Fibroblast of pulmonary artery (primary cell): ENCODE results near the gene GP1BB.

Experiments used
- DNase-seq: peaks from one replicate; pipeline ENCODE4 v3.0.0-alpha.2; 2010; ENCODE audit warnings: low read depth
- H3K4me3 ChIP-seq: replicated peaks from 2 replicates; pipeline ENCODE4 v1.5.1; 2011; ENCODE audit warnings: low read depth, mild to moderate bottlenecking, control low read depth, low read length, moderate library complexity
- TF ChIP-seq, protein P1 (sequence below): IDR thresholded peaks from 2 replicates; pipeline ENCODE4 v1.5.1; 2011; ENCODE audit warnings: mild to moderate bottlenecking, control low read depth, low read length, inconsistent platforms; ENCODE audit errors: missing control alignments

Gene GP1BB

DNA sequence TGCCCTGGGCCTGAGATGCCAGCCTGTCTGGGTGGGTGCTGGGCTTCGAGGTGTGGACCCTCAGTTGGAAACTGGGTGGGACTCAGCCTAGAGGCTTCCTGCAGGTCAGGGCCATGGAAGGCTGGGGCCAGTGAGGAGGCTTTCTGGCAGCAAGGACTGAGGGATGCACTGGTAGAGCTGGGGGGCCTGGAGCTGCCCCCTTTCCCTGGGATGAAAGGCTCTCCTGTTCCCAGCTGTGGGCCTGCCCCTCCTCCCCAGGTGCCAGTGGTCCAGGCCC lies 6.6 kb upstream of the GP1BB start:
- no peak for DNase-seq
- TF ChIP-seq, protein P1, sequence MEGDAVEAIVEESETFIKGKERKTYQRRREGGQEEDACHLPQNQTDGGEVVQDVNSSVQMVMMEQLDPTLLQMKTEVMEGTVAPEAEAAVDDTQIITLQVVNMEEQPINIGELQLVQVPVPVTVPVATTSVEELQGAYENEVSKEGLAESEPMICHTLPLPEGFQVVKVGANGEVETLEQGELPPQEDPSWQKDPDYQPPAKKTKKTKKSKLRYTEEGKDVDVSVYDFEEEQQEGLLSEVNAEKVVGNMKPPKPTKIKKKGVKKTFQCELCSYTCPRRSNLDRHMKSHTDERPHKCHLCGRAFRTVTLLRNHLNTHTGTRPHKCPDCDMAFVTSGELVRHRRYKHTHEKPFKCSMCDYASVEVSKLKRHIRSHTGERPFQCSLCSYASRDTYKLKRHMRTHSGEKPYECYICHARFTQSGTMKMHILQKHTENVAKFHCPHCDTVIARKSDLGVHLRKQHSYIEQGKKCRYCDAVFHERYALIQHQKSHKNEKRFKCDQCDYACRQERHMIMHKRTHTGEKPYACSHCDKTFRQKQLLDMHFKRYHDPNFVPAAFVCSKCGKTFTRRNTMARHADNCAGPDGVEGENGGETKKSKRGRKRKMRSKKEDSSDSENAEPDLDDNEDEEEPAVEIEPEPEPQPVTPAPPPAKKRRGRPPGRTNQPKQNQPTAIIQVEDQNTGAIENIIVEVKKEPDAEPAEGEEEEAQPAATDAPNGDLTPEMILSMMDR, result no peak
- no peak overlapping the region for H3K4me3 ChIP-seq

DNA sequence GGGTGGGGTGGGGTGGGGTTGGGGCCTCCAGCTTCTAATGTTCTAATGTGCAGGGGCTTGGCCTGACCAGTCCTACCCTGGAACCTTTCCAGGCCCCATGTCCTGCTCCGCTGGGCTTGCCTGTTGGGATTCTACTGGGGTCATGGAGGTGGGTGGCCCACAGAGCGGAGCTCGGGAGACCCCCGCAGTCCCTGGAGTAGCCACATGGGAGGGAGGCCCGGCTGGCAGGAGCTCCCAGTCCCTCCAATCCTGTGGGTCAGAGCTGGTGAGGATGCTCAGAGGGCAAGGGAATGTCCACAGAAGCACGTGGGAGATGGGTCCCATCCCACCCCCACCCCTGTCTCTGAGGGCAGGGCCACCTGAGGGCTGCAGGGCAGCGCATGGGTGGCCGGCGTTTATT lies 6.2 kb upstream of the GP1BB start:
- no peak overlapping the region for H3K4me3 ChIP-seq
- no peak for DNase-seq
- TF ChIP-seq, protein P1, result no peak

DNA sequence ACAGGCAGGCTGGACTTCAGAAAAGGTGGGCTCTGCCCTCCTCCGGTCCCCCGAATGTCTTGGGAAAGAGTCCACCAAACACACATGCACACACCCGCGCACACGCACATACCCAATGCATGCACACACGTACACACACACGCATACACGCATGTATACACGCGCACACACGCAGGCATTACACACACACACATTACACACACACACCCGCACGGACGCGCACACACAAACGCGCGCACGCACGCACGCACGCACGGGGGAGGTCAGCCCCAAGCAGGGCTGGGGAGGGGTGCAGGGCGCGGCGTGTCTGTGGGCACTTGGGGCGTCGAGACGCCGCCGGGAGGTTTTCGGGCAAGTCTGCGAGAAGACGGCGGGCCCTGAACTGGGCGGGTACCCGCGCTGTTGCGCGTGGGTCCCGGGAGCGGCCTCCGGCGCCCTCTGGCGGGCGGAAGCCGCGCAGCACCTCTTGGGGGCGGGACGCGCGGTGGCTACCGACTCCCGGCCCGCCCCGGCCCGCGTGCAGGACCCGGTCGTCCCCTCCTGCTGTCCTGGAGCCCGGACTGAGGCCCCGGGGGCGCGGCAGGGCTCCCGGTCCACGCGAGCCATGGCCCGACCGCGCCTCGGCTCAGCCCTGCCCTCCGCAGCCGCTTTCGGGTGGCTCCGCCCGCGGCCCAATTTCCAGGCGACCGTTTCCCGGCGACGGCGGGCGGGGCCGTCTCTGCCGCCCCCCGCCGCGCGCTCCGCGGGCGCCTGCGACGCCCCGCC lies 5.5 kb upstream of the GP1BB start:
- peak overlapping the region; percentile 52 for H3K4me3 ChIP-seq
- TF ChIP-seq, protein P1, result peak; percentile 44
- peak; percentile 63 for DNase-seq

DNA sequence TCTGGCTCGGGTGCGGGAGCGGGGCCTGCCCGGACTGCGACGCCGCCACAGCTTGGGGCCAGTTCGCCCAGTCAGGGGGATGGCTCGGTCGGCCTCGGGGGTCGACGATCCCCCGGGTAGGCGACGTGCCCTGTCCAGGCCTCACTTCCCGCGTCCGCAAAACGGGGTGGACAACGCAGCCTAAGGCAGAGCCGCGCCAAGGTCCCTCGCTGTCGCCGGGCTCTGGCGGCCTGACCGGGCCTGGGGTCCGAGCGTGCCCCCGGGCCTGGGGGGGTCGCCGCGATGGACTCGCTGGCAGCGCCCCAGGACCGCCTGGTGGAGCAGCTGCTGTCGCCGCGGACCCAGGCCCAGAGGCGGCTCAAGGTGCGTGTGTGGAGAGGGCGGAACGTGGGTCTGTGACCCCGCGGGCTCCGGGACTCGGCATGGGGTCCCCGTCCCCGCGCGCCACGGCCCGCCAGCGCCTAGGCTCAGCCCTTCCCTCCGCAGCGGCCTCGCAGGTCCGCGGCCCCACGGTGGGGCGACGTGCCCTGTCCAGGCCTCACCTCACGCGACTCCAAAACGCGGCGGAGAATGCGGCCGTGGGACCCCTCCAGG lies 4.8 kb upstream of the GP1BB start:
- DNase-seq, result no peak
- TF ChIP-seq, protein P1, result no peak
- H3K4me3 ChIP-seq, result peak overlapping the region; percentile 52

DNA sequence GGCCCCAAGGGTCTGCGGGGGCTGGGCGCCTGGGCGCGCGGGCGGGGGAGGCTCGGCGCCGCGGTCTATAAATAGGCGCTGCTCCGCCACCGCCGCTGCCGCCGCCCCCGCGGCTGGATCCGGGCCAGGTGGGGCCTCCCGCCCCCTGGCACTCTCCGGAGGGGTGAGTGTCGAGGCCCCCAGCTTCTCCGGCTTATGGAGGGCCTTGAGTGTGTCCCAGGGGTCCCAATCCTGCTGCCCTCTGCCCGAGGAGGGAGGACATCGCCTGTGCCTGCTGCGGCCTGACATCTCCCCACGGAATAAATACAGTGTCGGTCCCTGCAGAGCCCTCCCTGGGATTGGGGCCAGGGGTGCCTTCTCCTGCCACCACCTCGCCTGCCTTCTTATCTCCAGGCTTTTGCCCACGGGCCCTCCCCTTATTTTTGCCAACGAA lies 4.3 kb upstream of the GP1BB start:
- no peak for DNase-seq
- H3K4me3 ChIP-seq, result peak overlapping the region; percentile 52
- TF ChIP-seq, protein P1, result no peak

DNA sequence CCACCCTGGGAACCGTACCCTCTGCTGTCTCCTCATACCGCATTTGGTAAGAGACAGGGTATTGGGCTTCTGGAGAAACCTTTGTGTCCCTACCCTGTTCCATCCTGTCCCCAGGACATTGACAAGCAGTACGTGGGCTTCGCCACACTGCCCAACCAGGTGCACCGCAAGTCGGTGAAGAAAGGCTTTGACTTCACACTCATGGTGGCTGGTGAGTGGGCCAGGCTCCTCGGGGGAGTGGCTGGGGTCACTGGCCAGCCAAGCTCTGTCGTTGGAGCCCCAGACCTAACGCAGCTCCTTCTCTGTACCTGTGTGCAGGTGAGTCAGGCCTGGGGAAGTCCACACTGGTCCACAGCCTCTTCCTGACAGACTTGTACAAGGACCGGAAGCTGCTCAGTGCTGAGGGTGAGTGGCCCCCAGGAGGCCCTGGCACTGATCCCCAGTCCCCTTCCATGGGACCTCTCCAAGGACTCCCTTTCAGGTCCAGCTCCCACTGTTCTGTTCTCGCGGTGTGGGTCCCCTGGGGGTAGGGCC lies 3.8 kb upstream of the GP1BB start:
- no peak overlapping the region for H3K4me3 ChIP-seq
- TF ChIP-seq, protein P1, result no peak
- DNase-seq, result no peak
